ENCODE data around the gene ADAMTS13.

The ADAMTS13 gene

GRCh38 chr9:133393399-133393798, 28.8 kb upstream of the ADAMTS13 start:
- no peak for DNase-seq

DNA sequence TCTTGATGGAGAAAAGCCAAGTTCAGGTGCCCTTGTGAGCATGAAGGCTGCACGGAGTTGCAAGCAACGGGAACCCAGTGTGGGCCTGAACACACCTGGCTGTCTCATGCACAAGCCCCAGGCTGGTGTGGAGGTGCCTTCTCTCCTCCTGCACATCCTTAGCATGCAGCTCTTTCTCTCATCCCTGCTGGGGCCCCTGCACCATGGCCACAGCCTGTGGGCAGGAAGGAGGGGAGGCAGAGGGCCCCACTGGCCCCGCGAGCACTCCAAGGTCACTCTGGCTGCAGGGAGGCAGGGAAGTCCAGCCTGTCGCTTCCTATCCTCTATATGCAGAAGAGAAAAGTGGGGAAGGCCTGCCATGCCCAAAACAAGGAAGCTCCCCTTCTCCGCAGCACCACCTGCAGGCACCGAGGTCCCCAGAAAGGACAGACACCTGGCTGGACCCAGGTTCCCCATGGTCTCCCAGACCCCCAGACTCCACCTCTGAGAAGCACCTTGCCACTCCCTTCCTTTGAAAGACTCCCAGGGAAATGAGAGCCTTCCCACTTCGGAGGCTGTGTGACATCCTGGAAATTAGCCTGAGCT, 27.4 kb upstream of the ADAMTS13 start:
- no peak for DNase-seq

GRCh38 chr9:133396952-133397351, 25.2 kb upstream of the ADAMTS13 start:
- no peak for DNase-seq

DNA sequence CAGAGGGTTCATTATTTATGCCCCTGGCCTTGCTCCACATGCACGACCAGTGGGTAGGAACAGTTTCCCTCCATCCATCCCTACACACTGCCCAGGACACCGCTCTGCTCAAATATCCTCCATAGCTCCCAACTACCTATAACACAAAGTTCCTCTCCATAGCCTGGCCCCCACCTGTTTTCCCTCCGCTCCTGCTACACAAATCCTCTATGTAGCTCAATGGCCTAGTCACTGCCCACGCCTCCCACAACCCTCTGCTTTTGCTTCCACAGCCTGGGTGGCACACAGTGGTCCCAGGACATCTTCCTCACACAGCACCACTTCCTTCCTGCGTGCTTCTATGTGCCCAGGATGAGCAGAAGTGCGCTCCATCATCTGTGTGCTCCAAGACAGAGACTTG, 24.8 kb upstream of the ADAMTS13 start:
- DNase-seq: no peak

GRCh38 chr9:133397895-133398294, 24.3 kb upstream of the ADAMTS13 start:
- no peak for DNase-seq

- no peak for DNase-seq
These were observed 21.9 kb upstream of the ADAMTS13 start for GRCh38 chr9:133400292-133400691.

- DNase-seq: no peak
These were observed 20.6 kb upstream of the ADAMTS13 start for GRCh38 chr9:133401588-133401987.

GRCh38 chr9:133402689-133403088, 19.5 kb upstream of the ADAMTS13 start:
- no peak for DNase-seq

DNA sequence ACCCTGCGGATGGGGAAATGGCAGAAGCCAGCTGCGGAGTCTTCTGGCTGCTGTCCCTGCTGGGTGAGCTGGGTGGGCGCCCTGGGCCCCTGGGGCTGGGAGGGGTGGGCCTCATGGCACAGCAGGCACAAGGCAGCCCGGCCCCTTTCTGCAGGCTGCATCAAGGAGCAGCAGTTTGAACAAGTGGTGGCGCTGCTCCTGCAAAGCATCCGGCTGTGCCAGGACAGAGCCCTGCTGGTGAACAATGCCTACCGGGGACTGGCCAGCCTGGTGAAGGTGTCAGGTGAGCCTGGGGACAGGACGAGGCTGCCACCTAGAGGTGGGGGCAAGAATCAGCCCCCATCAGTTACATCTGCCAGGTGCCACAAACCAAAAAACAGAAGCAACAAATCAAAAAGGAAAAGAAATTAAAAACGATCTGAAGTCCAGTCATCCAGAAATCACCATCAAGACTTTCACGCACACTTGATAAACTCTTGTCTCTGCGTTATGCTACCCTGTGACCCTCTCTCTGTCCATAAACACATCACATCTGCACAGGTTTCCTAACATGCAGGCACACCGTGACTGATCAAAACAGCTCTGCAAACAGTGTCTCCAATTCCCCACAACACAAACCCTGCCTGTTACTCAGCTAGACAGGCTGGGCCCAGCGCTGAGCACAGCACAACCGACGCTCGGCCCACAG, 18.3 kb upstream of the ADAMTS13 start:
- DNase-seq: peak; percentile 86

DNA sequence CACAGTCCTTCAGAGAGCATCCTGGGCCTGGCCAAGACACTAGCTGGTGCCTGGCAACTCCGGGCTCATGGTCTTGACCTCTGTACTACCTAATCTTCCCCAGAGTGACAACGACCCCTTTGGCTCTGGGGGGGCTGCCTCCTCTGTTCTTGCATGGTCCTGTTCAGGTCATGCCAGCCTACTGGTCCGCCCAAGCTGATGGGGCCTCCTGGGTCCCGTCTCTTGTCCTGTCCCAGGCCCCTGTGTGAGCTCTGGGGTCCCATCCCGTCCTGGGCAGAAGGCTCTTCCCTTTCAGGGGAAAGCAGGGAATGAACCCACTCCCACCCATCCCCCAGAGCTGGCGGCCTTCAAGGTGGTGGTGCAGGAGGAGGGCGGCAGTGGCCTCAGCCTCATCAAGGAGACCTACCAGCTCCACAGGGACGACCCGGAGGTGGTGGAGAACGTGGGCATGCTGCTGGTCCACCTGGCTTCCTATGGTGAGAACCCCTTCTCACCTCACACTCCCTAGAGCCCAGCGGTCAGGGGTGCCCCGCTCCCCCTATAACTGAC, 17.6 kb upstream of the ADAMTS13 start:
- DNase-seq: no peak

DNA sequence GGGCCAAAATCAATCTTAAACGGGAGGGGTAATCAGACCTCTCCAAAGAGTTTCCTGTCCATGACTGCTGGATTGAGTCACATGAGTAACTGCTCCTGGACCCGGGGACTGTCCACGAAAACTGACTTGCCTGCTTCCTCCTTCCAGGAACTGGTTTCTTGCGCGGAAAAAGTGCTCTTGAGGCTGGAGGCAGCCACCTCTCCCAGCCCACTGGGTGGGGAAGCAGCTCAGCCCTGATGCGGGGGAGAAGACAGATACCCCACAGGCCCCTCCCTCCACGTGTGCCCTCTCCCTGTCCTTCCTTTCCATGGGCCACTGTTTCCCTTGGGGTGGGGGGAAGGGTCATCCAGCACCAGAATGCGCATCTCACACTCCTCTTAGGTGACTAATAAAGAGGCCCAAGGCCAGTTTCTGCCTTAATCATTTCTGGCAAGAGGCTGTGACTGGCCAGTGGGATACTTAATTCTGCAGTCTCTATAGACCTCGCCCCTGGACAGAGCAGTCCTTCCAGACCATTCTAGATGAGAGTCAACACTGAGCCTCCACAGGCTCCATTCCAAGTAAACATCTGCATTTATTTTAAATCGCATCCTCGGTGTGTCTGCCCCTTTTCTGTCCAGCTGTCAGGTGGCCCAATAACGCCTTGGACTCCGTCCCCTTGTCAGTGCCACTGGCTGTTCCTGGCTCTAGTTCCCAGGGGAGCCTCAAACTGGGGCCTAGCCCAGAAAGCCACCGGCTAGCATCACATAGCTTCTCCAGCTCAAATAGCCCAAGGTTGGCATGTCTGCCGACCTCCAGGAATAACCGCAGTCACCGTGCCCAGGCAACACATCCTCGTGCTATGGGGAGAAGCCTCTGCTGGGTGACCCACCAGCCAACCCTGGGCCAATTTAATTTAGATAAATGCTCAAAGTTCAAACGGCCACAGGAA, 16.4 kb upstream of the ADAMTS13 start:
- no peak for DNase-seq

- peak; percentile 52 for DNase-seq
These were observed 15.5 kb upstream of the ADAMTS13 start for GRCh38 chr9:133406480-133407307.

DNA sequence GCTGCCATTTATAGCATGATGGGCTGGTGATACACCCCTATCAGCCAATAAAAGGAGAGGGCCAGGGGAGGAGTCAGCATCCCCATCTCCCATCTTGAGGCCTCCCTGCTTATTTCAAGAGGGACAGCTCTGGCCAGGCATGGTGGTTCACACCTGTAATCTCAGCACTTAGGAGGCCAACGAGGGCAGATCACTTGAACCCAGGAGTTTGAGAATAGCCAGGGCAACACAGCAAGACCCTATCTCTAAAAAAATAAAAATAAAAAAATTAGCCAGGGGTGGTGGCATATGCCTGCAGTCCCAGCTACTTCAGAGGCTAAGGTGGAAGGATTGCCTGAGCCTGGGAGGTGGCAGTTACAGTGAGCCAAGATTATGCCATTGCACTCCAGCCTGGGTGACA, 14.1 kb upstream of the ADAMTS13 start:
- DNase-seq: no peak

DNA sequence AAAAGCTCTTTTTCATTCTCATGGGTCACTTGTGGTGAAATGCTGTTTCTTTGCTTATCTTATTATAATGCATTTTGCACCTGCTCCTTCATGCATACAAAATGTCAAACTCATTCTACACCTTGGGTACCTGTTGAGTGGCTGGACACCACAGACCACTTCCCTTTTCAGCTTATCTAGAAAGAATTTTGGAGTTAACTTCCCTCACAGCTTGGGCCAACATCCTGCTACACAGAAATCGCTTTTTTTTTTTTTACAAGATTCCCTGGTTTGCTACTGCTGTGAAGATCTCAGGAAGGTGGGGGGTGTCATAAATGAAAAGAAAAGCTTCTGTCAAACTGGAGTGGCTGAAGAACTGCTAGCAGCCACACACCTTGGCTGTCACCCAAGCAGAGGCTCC, 7.0 kb upstream of the ADAMTS13 start:
- DNase-seq: no peak

- peak; percentile 69 for DNase-seq
These were observed 4.4 kb upstream of the ADAMTS13 start, which contains the start of gene REXO4 for GRCh38 chr9:133417541-133418461. REXO4 (minus strand) TSS chr9:133418010; CDS start chr9:133417844, 166 bp downstream.

GRCh38 chr9:133419005-133419404, 3.2 kb upstream of the ADAMTS13 start:
- no peak for DNase-seq

- DNase-seq: no peak
These were observed 1.8 kb upstream of the ADAMTS13 start for GRCh38 chr9:133420392-133420827.

DNA sequence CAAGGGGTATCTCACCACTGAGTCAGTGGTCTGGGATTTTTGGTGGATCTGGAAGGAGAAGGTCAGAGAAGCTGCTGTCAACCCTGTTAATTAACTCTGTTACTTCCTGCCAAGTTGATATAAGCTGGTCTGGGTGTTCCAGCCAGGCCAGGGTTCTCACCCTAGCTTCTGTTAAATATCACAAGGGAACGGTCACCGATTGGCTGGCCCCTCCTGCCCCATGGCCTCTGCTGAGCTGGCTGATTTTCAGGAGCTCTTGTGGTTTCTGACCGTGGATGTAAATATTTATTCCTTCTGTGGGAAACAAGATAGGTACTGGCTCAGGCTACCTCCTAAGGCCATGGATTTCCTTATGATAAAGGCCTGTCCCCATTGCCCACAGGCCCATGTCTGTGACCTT, 1.0 kb downstream of the ADAMTS13 start:
- no peak for DNase-seq

GRCh38 chr9:133424187-133424586, 2.0 kb downstream of the ADAMTS13 start:
- no peak for DNase-seq

DNA sequence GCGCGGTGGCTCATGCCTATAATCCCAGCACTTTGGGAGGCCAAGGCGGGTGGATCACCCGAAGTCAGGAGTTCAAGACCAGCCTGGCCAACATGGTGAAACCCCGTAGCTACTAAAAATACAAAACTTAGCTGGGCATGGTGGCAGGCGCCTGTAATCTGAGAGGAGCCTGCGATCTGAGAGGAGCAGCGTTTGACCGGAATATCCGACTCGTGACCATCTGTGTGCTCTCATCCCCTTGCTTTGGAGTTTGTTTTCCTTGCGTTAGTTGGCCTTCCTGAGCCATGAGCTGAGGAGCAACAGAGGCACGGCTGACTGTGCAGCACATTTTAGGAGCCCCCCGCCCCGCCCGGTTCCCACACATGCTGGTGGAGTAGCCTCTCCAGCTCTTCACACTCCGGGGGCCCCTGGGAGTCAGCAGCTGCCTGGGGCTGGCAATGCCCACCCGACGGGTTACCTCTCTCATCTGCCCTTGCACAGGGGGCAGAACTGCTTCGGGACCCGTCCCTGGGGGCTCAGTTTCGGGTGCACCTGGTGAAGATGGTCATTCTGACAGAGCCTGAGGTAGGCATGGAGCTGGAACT, 3.0 kb downstream of the ADAMTS13 start:
- DNase-seq: no peak

GRCh38 chr9:133426011-133426410, 3.8 kb downstream of the ADAMTS13 start:
- no peak for DNase-seq

Measured in NCI-H2029 (cell line).